Mononuclear cell (primary cell): ENCODE data around the gene FBXO3. TPM values are rescaled to one million over a fixed set of nuclear protein-coding genes. Genes with fewer than 3 reads are reported as not detected.
"Not testable (repeated sequence)": the region's sequence is repeated elsewhere in the genome, so short reads cannot be mapped to it uniquely, and the experiment has no call there.

Experiments
- H3K27me3 ChIP-seq: 2 replicates; pipeline ENCODE4 v1.6.0; 2011; ENCODE audit warnings: low read length, control low read depth; ENCODE audit not compliant: insufficient read depth
- H3K4me1 ChIP-seq: 2 replicates; pipeline ENCODE4 v1.5.1; 2011; ENCODE audit warnings: mild to moderate bottlenecking, low read length, control low read depth; ENCODE audit not compliant: insufficient read depth
- H3K4me3 ChIP-seq: 2 replicates; pipeline ENCODE4 v1.5.1; 2011; ENCODE audit warnings: mild to moderate bottlenecking, low read length, moderate library complexity
- H3K9me3 ChIP-seq: 2 replicates; pipeline ENCODE4 v1.5.1; 2011; ENCODE audit warnings: low read depth, mild to moderate bottlenecking, control low read depth, low read length
- total RNA-seq: library from RNA; depleted of rRNA; stranded (reverse); fragments of >200 nt; gene quantifications from one replicate; pipeline ENCODE4 v1.2.3, GENCODE V29; 2012

FBXO3 gene
- total RNA-seq, 1 donor, result 93.9 TPM

DNA sequence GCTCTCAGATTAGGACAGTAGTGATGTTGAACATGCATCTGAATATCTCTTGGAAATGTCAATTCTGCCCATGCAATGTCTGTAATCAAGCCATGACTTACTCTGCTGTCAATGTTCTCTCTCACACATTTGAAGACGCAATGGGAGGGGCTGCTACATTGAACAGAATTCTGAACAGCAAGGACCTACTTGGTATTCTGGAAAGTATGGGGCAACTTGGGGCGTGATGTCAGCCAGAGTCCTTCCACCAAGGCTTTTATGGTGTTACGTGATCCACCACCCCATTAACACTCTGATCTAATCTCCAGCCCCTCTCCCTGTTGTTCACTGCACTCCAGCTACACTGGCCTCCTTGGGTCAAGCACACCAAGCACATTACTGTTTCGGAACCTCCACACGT is 31.0 kb downstream of the FBXO3 start:
- Histone ChIP-seq H3K4me3 (no peak overlapping the region), H3K27me3 (no peaks in the 10 kb centered on the region), H3K9me3 (no peaks in the 10 kb centered on the region), H3K4me1 (no peaks in the 10 kb centered on the region)

DNA sequence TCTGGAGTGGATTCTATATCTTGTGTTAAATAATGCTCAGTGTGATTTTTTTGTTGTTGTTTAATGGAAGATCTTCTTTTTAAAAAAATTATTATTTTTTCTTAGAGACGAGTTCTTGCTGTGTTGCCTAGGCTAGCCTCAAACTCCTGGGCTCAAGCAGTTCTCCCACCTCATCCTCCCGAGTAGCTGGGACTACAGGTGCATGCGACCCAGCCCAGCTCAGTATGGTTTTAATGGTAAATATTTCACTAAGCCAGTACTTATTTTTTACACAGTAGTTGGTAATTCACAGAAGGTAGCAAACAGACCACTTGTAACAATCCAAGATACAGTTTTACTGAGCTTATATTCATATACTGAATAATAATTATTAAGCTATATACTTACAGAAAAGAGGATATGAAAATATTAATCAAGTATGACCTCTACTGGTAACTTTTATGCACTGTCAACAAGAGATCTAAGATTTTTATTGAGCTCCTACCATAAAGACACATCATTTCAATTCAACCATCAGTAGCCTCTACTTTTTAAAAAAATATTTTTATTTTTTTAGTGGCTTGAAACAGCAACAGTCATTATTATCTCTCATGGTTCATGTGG is 32.0 kb downstream of the FBXO3 start:
- Histone ChIP-seq H3K4me3 (no peak overlapping the region), H3K9me3 (no peaks in the 10 kb centered on the region), H3K27me3 (no peaks in the 10 kb centered on the region), H3K4me1 (no peaks in the 10 kb centered on the region)

GRCh38 chr11:33741806-33742205 is 32.5 kb downstream of the FBXO3 start:
- H3K27me3 ChIP-seq, result no peaks in the 10 kb centered on the region
- peaks cover 2% of the 10 kb centered on the region for H3K4me1 ChIP-seq
- no peak overlapping the region for H3K4me3 ChIP-seq
- H3K9me3 ChIP-seq, result no peaks in the 10 kb centered on the region

- Histone ChIP-seq H3K4me3 (no peak overlapping the region), H3K4me1 (peaks cover 28% of the 10 kb centered on the region), H3K9me3 (no peaks in the 10 kb centered on the region), H3K27me3 (no peaks in the 10 kb centered on the region)
Observed at GRCh38 chr11:33737362-33737821, 36.9 kb downstream of the FBXO3 start.

- Histone ChIP-seq H3K27me3 (no peaks in the 10 kb centered on the region), H3K9me3 (no peaks in the 10 kb centered on the region), H3K4me3 (peak within 1 kb of the TSS; percentile 68), H3K4me1 (peaks cover 39% of the 10 kb centered on the region)
Observed at GRCh38 chr11:33736148-33736812, 38.0 kb downstream of the FBXO3 start, which contains the start of gene CD59. Gene CD59 (minus strand): TSS chr11:33736423. CDS start chr11:33722445, 13,978 bp downstream.

DNA sequence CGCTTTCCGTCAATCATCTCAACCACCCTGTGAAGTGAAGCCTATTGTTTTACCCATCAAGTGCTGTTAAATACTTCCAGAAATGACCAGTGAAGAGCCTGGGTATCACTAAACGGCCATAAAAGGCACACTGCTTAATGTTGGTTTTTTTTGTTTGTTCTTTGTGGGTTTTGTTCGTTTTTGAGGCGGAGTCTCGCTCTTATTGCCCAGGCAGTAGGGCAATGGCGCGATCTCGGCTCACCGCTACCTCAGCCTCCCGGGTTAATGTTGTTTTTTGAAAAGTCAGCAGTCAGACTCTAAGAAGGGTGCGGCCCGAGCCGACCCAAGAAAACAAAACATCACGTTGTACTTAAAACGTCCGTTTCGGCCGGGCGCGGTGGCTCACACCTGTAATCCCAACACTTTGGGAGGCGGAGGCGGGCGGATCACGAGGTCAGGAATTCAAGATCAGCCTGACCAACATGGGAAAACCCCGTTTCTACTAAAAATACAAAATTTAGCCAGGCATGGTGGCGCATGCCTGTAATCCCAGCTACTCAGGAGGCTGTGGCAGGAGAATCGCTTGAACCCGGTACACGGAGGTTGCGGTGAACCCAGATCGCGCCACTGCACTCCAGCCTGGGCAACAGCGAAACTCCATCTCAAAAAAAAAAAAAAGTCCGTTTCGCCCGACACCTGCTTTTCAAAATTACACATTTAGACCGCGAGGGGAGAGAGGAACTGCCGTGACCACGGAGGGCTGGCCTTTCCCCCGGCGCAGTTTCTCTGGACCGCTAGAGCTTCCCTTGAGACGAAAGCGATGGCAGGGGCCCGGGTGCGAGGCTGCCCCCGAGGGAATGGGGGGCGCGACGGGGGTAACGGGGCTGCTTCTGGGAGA is 38.8 kb downstream of the FBXO3 start:
- Histone ChIP-seq H3K4me1 (peaks cover 40% of the 10 kb centered on the region), H3K9me3 (no peaks in the 10 kb centered on the region), H3K4me3 (peak overlapping the region; percentile 68), H3K27me3 (no peaks in the 10 kb centered on the region)

DNA sequence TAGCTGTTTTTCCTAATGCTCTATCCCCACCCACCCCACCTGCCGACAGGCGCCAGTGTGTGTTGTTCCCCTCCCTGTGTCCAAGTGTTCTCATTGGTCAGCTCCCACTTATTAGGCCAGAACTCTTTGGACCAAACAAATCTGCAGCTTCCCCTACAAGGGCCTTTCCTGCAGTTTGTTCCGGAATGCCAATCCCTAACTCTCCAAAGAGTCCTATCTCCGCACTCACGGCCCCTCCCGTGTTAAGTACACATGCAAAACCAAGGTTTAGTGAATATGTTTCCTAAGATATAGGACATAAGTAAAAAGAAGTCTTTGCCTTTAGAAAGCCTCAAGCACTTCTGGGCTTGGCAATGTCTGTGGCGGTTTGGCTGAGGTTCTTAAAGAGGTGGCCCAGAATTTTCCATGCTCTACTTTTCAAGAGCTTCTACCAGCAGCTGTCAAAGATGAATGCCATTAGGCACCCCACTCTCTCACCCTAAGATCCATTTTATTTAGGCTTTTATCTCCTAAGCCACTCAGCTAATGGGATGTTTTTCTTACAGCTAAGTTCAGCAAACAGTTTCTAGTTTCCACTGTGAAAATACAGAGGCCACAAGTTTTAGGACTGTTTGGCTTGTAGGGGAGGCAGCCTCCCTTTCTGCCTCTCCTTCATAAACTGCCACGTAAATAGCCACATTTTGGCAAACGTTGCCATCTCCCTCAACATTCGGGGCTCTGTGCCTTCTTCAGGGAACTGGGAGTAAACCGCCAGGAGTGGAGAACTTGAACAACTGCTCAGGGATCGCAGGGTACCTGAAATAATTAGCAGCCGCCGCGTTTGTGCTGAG is 39.7 kb downstream of the FBXO3 start:
- peaks cover 40% of the 10 kb centered on the region for H3K4me1 ChIP-seq
- peak overlapping the region; percentile 68 for H3K4me3 ChIP-seq
- H3K27me3 ChIP-seq, result no peaks in the 10 kb centered on the region
- no peaks in the 10 kb centered on the region for H3K9me3 ChIP-seq

DNA sequence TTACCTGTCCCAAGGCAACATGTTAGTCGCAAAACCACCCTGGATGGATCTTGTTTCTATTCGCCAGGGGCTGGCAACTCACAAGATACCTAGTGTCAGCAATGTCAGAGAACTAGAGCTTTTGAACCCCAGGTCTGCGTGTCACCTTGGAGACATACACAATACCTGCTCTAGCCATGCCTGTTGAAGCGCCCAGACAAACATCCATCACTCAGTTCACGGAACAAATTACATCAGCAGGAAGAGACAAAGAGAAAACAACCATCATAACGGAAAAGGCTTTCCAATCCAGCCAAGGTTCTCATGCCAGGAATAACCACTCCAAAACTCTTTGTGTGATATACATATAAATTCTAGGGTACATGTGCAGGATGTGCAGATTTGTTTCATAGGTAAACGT is 40.3 kb downstream of the FBXO3 start:
- no peaks in the 10 kb centered on the region for H3K27me3 ChIP-seq
- H3K4me3 ChIP-seq, result no peak overlapping the region
- no peaks in the 10 kb centered on the region for H3K9me3 ChIP-seq
- peaks cover 40% of the 10 kb centered on the region for H3K4me1 ChIP-seq

DNA sequence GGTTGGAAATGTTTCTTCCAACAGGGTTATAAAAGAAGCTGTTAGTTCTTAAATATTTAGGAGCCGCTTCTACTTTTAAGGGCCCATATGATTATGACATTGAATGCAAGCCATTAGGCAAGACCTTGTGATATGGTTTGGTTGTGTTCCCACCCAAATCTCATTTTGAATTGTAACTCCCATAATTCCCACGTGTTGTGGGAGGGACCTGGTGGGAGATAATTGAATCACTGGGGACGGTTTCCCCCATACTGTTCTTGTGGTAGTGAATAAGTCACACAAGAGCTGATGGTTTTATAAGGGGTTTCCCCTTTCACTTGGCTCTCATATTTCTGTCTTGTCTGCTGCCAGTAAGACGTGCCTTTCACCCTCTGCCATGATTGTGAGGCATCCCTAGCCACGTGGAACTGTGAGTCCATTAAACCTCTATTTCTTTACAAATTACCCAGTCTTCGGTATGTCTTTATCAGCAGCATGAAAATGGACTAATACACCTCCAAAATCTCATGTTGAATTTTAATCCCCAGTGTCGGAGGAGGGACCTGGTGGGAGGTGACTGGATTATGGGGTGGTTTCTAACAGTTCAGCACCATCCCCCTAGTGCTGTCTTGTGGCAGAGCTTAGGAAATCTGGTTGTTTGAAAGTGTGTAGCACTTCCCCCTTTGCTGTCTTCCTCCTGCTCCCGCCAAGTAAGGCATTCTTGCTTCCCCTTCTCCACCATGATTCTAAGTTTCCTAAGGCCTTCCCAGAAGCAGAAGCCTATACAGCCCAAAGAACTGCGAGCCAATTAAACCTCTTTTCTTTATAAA is 42.4 kb downstream of the FBXO3 start:
- Histone ChIP-seq H3K9me3 (no peaks in the 10 kb centered on the region), H3K27me3 (no peaks in the 10 kb centered on the region), H3K4me1 (peaks cover 39% of the 10 kb centered on the region), H3K4me3 (no peak overlapping the region)

DNA sequence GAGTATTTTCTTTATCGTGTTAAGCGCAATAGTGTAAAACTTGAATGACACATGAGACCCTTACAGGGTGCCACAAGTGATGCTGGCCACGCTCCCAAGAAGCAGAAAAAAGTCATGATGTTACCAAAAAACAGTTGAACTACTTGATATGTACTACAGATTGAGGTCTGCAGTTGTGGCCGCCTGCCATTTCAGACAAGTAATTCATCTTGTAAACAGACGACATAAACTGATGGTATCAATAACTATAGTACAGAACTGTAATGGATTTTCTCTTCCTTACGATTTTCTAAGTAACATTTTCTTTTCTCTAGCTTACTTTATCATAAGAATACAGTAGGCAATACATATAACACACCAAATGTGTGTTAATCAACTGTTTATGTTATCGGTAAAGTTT is 43.6 kb downstream of the FBXO3 start:
- Histone ChIP-seq H3K27me3 (no peaks in the 10 kb centered on the region), H3K9me3 (no peaks in the 10 kb centered on the region), H3K4me3 (no peak overlapping the region), H3K4me1 (peaks cover 33% of the 10 kb centered on the region)

GRCh38 chr11:33729072-33729664 is 45.2 kb downstream of the FBXO3 start:
- not testable (repeated sequence) for H3K4me3 ChIP-seq, H3K9me3 ChIP-seq, H3K27me3 ChIP-seq
- H3K4me1 ChIP-seq, result peaks cover 26% of the 10 kb centered on the region

DNA sequence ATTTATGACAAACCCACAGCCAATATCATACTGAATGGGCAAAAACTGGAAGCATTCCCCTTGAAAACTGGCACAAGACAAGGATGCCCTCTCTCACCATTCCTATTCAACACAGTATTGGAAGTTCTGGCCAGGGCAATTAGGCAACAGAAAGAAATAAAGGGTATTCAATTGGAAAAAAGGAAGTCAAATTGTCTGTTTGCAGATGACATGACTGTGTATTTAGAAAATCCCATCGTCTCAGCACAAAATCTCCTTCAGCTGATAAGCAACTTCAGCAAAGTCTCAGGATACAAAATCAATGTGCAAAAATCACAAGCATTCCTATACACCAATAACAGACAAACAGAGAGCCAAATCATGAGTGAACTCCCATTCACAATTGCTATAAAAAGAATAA is 46.8 kb downstream of the FBXO3 start:
- not testable (repeated sequence) for H3K9me3 ChIP-seq, H3K27me3 ChIP-seq, H3K4me3 ChIP-seq
- H3K4me1 ChIP-seq, result peaks cover 36% of the 10 kb centered on the region

DNA sequence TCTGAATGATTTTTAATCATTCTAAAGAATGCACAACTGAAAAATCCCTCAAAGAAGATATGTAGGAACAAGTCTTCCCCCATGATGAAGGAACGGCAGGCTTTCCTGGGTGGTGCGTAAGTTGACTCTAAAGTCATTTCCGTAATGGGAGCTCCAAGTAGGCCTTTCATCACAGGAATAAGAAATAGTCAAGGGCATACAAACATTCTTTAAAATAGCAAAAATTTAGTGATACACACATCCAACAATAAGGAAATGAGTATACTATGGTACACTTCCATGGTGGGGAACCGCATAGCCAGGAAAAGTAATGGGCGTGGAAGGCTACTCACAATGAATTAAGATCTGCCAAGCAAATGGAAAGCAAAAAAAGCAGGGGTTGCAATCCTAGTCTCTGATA is 48.8 kb downstream of the FBXO3 start:
- Histone ChIP-seq H3K27me3 (no peaks in the 10 kb centered on the region), H3K9me3 (no peaks in the 10 kb centered on the region), H3K4me1 (peaks cover 25% of the 10 kb centered on the region), H3K4me3 (no peak overlapping the region)

- Histone ChIP-seq H3K9me3 (no peaks in the 10 kb centered on the region), H3K4me1 (peaks cover 25% of the 10 kb centered on the region), H3K4me3 (no peak overlapping the region), H3K27me3 (no peaks in the 10 kb centered on the region)
Observed at GRCh38 chr11:33724644-33725035, 49.7 kb downstream of the FBXO3 start.
